ENCODE measurements around the gene KISS1.

DNA sequence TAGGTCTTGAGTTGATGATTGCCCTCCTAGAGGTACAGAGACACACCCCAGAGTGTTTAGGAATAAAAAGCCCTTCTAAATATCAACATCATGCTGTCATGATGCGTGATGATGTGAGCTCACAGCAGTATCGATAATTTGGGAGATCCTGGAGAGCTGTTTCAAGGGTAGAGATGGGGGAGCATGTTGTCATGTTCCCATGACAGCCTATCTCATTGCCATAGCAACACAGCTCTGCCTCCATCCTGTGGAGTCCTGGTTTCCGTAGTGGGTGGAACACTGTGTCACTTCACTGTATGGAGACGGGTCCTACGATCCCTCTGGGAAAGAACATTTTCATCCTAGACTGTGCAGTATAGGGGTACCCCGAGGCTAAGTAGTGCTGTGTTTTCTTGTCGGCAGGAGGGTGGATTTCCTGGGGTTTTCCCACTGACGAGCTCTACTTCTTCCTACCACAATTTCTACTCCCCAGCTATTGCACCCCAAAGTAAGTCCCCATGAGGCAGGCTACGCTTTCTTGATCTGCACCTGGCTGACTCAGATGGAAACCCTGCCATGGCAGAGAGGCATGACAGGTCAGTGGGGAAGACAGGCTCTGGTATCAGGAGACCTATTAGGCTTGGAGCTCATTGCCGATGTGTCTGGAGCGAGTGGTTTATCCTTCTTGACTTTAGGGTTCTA, 7.2 kb downstream of the KISS1 start:
- TF ChIP-seq, protein P1, sequence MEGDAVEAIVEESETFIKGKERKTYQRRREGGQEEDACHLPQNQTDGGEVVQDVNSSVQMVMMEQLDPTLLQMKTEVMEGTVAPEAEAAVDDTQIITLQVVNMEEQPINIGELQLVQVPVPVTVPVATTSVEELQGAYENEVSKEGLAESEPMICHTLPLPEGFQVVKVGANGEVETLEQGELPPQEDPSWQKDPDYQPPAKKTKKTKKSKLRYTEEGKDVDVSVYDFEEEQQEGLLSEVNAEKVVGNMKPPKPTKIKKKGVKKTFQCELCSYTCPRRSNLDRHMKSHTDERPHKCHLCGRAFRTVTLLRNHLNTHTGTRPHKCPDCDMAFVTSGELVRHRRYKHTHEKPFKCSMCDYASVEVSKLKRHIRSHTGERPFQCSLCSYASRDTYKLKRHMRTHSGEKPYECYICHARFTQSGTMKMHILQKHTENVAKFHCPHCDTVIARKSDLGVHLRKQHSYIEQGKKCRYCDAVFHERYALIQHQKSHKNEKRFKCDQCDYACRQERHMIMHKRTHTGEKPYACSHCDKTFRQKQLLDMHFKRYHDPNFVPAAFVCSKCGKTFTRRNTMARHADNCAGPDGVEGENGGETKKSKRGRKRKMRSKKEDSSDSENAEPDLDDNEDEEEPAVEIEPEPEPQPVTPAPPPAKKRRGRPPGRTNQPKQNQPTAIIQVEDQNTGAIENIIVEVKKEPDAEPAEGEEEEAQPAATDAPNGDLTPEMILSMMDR (IDR thresholded peaks at IDR 0.05; ENCODE audit: insufficient read depth, low read depth, low read length) = no peak
- TF ChIP-seq EZH2 (IDR thresholded peaks at IDR 0.05; ENCODE audit: insufficient read depth, low read length) = no peak

Data from astrocyte (in vitro differentiated cells and primary cell).